GM12801 (cell line): ENCODE measurements around the gene CRABP2.

Experiments used
- CTCF ChIP-seq: IDR thresholded peaks from one replicate; pipeline ENCODE4 v1.5.1; 2011; ENCODE audit warnings: control low read depth; ENCODE audit not compliant: insufficient read length; ENCODE audit errors: extremely low read depth

CRABP2 gene

GRCh38 chr1:156662005-156662799 is 43.2 kb downstream of the CRABP2 start:
- no peak for TF ChIP-seq CTCF

- TF ChIP-seq CTCF, result no peak
These were observed 44.7 kb downstream of the CRABP2 start for GRCh38 chr1:156660752-156661112.

- no peak for TF ChIP-seq CTCF
These were observed 45.2 kb downstream of the CRABP2 start for GRCh38 chr1:156659988-156660751.

GRCh38 chr1:156659661-156659987 is 45.8 kb downstream of the CRABP2 start:
- TF ChIP-seq CTCF, result no peak

- no peak for TF ChIP-seq CTCF
These were observed 46.3 kb downstream of the CRABP2 start for GRCh38 chr1:156658945-156659574.

GRCh38 chr1:156658496-156658895 is 46.9 kb downstream of the CRABP2 start:
- TF ChIP-seq CTCF, result no peak

GRCh38 chr1:156657741-156658319 is 47.6 kb downstream of the CRABP2 start:
- no peak for TF ChIP-seq CTCF
